Adipose tissue (tissue), 3 donors: ENCODE results near the gene TMEM144. TPM values are rescaled to one million over a fixed set of nuclear protein-coding genes. Genes with fewer than 3 reads are reported as not detected.
"Not testable (repeated sequence)": the region's sequence is repeated elsewhere in the genome, so short reads cannot be mapped to it uniquely, and the experiment has no call there.

ENCODE experiments used
- H3K27ac ChIP-seq: one replicate; pipeline ENCODE4 v1.5.1; 2013; ENCODE audit warnings: low read depth, low read length
- WGBS, 3 donors: extraction: QIAGEN DNeasy Blood & Tissue Kit; methylation state at CpG; one replicate each; pipeline ENCODE4 v1.1.7; 2013; 5-methylcytosine and 5-hydroxymethylcytosine counted together
- polyA plus RNA-seq, 3 donors: library from polyadenylated mRNA; stranded (reverse); fragments of 200-250 nt; gene quantifications; one replicate each; pipeline ENCODE4 v1.2.3, GENCODE V29; 2013
- donor health status: healthy with polysubstance abuse.
- donor health status: Bipolar disorder and iron deficiency.
- donor health status: healthy.

Gene TMEM144
- polyA plus RNA-seq, 3 donors: 1.9 to 4.2 (median 2.9) TPM

DNA sequence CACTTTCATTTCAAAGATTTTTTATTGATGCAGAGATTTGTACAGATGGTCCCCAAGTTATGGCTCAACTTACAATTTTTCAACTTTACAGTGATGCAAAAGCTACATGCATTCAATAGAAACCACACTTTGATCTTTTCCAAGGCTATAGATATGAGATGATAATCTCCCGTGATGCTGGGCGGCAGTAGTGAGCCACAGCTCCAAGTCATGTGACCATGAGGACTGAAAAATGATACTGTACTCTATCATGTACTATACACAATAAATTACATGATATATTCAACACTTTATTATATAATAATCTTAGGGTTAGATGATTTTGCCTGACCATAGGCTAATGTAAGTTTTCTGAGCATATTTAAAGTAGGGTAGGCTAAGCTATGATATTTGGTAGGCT lies 23.5 kb upstream of the TMEM144 start:
- no peak overlapping the region for H3K27ac ChIP-seq
- 33 to 81% (median 69%) methylated on average over 2 of the region's 2 CpGs for WGBS, 3 donors

DNA sequence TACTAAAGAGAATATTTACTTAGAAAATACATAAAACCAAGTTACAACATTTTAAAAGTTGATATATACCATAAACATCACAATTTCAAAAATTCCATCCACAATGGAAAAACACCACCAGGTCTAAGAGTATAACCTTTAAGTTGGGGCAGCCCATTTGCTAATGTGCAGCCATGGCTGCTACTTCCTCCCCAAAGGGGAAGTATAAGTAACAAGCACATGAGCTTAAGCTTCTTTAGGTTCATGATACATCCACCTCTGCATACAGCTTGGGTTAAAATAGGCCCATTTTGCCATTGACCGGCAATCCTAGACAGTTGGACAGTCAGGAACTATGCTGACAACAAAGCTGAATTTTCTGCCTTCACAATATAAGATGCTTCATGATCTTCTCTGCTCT lies 20.9 kb upstream of the TMEM144 start:
- no peak overlapping the region for H3K27ac ChIP-seq
- WGBS, 3 donors: 100% methylated on average over 1 of the region's 1 CpG

DNA sequence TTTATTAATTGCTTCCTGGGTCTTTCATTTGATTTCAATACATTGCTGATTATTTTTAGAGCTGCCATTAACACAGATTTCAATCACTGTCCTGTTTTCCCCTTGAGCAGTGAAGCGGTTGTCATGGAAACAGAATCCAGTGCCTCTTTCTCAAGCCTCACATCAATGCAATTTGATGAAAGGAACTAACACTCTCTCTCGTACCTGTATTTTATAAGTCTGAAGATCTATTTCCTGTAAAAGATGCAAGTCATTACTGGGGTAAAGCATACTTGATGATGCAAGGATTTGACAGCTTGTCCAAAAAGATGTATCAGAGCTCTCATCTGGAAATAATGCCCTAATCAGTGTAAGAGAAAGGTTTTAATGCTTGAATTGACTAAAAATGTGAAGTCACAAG lies 19.6 kb upstream of the TMEM144 start:
- WGBS, 3 donors: 74 to 78% (median 76%) methylated on average over 2 of the region's 2 CpGs

DNA sequence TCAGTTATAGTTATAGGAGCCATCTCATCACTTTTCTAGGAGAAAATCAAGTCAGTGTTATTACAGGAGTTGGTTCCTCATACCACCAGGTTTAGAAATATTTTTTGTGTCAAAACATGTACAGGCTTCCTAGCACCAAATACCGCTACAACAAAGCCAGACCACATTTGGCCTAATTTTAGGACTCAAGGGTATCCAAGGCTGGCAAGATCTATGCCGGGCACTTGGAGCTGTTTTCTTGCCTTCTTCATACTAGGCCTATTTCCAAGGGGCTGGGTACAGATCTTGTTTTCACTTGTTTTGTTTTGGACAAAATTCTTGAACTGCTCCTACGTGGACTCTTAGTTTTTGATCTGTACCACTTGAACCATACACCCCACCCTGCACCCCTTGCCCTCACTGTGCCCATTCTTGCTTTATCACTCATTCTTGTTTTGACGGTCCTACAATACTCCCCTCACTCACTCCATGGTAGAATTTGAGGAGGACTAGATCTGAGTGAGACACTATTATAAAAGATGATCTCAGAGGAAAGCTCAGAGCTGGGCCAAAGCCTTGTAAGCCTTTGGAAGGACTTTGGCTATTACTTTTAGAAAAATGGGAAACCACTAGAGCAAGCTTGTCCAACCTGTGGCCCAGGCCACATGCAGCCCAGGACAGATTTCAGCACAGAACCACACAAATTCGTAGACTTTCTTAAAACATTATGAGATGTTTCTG lies 17.7 kb upstream of the TMEM144 start:
- H3K27ac ChIP-seq: no peak overlapping the region
- 76 to 86% (median 84%) methylated on average over 5 of the region's 5 CpGs for WGBS, 3 donors

More for the DNA sequence above, 19.6 kb upstream of the TMEM144 start:
- no peak overlapping the region for H3K27ac ChIP-seq

DNA sequence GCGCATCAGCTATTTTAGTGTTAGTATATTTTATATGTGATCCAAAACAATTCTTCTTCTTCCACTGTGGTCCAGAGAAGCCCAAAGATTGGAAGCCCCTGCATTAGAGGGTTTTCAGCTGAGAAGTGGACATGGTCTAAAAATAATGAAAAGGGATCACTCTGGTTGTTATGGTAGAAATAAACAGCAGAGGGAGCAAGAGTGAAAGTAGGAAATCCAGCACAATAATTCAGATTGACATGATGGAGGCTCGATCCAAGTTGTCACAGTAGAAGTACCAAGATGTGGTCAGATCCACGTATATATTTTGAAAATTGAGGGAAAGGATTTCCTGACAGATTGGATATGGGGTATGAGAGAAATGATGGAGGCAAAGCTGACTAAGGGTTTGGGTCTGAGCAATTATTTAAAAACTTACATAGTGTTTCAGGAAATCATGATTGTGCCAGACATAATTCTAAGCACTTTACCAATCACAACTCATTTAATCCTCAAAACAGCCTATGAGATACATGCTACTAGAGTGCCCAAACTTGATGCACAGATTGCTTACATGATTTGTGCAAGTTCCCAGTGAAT lies 17.0 kb upstream of the TMEM144 start:
- WGBS, 3 donors: 32 to 39% (median 37%) methylated on average over 3 of the region's 3 CpGs
- H3K27ac ChIP-seq: no peak overlapping the region

DNA sequence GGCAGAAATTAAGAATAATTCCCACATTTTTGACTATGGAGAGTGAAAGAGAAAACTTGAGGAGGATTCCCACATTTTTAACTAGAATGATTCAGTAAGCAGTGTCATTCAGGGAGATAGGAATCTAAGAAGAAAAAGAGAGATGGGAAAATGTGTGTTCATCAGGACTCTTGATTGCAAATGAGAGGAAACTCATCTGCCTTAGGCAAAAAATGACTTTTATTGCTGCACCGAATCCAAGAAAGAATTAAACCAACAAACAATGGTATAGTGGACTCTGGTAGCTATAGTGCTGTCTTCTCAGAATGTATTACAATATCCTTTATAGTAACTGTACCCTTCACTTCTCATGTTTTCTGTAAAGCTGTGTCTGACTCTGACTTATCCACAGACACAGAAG lies 15.0 kb upstream of the TMEM144 start:
- whole genome bisulfite sequencing, 3 donors: 88 to 93% (median 90%) methylated on average over 1 of the region's 1 CpG
- H3K27ac ChIP-seq: no peak overlapping the region

DNA sequence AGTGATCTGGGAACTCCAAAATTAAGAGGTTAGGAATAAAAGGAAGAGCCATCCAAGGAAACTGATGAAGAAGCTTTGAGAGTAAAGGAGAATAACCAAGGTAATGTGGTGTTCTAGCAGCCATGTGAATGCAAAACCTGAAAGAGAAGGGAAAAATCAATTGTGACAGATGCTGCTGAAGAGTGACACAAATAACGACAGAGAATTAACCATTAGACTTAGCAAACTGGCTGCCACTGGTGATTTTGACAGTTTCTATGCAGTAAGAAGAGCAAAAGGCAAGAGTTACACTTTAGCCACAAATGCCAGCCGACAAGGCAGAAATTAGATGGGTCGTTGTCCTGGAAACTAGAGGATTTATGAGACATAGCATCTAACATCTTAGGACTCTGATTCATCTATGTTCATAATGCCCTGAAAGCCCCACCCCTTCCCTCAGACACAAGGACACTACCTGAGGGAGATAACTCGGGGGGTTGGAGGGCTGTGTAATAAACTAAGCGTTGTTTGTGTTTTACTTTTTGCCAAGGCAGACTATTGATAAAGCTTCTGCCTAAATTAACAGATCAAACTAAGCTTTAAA lies 13.0 kb upstream of the TMEM144 start:
- WGBS, 3 donors: 66 to 94% (median 90%) methylated on average over 5 of the region's 5 CpGs
- no peak overlapping the region for H3K27ac ChIP-seq

DNA sequence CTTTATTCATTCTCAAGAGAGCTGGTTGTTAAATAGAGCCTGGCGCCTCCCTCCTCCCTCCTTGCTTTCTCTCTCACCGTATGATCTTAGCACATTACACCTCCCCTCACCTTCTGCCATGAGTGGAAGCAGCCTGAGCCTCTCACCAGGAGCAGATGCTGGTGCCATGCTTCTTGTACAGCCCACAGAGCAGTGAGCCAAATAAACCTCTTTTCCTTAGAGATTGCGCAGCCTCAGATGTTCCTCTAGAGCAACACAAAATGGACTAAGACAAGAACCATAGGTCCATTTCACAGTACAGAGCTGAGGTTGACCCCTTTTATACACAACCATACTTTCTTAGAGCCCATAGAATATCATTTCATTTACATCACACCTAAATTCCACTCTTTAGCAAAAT lies 10.1 kb upstream of the TMEM144 start:
- H3K27ac ChIP-seq: no peak overlapping the region
- WGBS, 3 donors: 88 to 97% (median 92%) methylated on average over 3 of the region's 3 CpGs

DNA sequence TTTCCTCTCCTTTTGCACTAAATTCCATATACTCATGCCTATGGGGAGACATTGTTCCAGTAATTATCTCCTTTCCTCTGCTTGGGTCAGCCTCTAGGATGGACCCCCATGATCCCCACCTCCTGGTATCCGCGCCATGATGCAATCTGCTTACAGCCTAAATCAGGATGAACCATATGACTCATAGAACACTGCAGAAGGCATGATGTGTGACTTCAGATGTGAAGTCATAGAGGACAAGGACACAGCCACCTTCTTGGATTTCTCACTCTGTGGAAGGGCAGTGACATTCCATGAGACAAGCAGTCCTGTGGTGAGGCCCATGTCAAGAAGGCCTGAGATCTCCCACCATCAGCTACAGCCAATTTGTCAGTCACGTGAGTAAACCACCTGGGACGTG lies 9.0 kb upstream of the TMEM144 start:
- H3K27ac ChIP-seq: no peak overlapping the region
- WGBS, 3 donors: 95 to 97% (median 97%) methylated on average over 4 of the region's 4 CpGs

DNA sequence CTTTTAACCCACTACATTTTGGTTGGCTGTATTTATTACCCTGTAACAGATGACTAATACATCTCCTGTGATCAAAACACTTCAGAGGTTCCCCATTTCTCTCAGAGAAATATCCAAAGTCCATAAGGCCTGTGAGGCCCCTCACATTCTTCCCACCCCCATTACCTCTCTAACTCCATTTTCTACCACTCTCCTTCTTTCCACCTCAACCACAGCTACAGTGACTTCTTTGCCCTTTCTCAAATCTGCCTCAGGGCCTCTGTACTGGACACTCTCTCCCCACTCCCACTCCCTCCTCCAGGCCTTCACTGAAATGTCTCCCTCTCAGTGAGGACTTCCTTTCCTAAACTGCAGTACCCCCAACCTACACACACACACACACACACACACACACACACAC lies 8.4 kb upstream of the TMEM144 start:
- H3K27ac ChIP-seq: no peak overlapping the region

DNA sequence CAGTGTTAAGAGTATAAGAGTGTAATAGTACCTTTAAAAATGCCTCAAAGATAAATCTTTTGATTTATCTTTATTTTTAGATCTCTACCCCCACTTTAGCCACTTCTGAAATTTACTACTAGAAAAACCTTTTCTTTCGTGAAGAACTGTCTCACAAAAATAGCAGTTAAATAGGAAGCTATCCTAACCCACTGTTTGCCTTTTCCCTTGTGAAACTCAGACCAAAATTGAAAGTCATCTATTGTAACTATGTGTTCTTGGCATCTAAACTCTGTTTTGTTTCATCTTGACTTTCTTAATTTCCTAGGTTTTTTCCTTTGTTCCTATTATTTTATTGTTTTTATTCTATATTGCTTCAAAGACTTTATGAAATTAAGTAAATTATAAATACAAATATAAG lies 7.8 kb upstream of the TMEM144 start:
- no peak overlapping the region for H3K27ac ChIP-seq
- WGBS, 3 donors: 19 to 81% (median 22%) methylated on average over 1 of the region's 1 CpG

DNA sequence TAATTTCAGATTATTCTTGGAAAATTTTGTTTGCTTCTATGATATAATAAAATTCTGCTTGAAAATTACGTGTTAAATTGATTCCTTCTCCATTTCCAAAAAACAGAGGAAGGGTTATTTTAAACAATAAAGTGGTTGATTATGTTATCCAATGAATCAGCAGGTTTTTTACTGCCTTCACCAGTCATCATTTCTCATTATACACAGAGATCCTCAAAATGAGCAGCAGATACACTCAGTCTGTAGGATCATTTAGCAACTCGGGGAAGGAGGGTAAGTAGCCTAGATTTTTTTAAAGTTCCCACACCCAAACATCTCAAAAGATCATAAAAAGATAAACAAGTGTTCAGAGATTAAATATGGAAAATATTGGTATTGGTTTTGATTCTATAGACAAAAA lies 6.8 kb upstream of the TMEM144 start:
- H3K27ac ChIP-seq: no peak overlapping the region
- 59 to 86% (median 60%) methylated on average over 2 of the region's 2 CpGs for WGBS, 3 donors

DNA sequence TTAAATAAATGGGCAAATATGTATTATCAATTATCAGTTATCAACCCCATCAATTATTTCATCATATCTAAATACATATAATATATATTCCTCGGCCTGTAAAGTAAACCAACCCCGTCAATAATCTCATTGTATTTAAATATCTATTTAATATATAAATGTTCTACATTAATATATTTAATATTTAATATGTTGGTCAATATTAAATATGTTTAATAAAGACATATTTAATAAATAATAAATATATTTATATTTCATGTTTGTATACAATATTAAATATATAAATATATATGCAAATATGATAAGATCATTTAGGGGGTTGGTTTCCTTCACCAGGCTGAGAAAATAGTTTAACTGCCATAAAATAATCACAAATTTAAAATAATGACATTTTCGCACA lies 6.4 kb upstream of the TMEM144 start:
- WGBS, 3 donors: 97 to 99% (median 97%) methylated on average over 3 of the region's 3 CpGs
- H3K27ac ChIP-seq: no peak overlapping the region

DNA sequence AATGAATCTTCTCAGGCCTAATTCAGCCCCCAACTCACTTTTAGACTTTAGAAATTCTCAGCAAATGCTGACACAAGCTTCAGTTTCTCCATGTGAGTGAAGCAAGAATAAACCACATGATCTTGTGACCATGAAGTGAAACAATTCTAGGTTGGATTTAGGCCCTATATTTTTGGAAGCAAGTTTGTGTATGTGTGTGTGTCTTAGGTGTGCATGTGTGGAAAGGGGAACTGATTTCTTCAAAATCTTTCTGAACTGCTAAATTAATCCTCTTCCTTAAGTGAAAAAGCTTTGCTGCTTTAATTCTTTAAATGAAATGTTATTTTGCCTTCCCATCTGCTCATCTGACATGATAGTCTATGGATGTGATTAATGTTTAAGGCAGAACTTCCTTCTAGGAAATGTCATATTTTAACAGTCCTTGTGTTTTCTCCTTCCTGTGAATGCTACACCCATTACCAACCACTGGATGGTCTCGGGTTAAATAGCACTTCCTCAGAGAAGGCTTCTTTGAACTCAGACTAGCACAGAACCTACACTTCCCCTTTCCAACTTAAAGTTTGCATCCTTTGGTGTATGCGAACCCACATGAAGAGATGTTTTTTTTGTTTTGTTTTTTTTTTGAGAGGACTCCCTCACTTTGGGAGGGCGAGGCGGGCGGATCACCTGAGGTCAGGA lies 1.2 kb upstream of the TMEM144 start:
- 54 to 85% (median 64%) methylated on average over 5 of the region's 5 CpGs for WGBS, 3 donors
- no peak overlapping the region for H3K27ac ChIP-seq

DNA sequence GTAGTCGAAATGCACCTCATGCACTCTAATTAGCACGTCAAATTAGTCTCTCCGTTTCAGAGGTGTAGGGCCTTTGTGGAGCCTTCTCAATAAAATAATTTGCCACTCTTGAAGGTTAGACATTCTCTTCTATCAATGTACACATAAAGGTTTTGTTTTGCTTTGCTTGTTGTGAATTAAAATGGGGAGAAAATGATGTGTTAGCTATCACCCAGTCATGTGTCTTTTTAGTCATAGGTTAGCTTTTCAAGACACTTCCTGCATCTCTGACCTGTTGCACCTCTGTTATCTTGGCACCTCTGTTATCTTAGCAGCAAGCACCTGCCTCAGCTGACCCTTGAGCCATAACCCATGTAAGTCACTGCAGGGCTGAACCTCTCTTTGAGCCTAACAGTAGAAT lies 936 bp downstream of the TMEM144 start:
- H3K27ac ChIP-seq: no peak overlapping the region
- WGBS, 3 donors: 16 to 50% (median 32%) methylated on average over 3 of the region's 3 CpGs

DNA sequence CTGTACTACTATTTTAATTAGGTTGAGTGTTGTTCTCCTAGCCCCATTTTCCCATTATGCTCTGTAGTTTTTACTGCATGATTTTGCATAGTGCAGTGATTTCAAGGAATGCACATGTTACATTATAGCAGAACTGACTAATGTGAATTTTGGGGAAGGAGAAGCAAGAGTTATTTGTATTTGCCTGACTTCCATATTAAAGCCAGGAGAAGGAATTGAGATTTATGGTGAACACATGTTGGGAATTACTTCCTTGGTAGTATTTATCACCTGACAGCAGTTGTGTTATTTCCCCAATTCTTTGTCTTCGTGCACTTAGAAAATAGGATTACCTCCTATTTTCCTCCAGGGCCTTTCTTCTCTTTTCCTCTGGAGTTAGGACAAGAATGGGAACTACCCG lies 3.2 kb downstream of the TMEM144 start:
- H3K27ac ChIP-seq: no peak overlapping the region
- 78 to 93% (median 89%) methylated on average over 2 of the region's 2 CpGs for WGBS, 3 donors

DNA sequence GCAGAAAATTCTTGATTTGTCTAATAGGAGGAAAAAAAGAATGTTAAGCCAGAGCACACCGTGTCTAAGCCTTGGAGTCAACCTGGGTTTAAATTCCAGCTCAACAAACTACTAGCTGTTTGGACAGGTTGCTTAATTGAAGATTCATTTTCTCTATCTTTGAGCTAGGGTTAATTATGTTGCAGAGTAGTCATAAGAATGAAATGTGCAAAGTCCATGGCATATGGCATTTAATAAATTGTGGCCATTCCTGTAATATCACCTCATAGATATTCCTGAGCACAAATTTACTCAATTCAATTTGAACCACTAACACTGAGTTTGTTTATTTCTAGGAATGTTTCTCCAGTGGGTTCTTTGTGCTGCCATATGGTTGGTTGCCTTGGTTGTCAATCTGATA lies 4.6 kb downstream of the TMEM144 start:
- 87 to 100% (median 97%) methylated on average over 1 of the region's 1 CpG for WGBS, 3 donors
- no peak overlapping the region for H3K27ac ChIP-seq

DNA sequence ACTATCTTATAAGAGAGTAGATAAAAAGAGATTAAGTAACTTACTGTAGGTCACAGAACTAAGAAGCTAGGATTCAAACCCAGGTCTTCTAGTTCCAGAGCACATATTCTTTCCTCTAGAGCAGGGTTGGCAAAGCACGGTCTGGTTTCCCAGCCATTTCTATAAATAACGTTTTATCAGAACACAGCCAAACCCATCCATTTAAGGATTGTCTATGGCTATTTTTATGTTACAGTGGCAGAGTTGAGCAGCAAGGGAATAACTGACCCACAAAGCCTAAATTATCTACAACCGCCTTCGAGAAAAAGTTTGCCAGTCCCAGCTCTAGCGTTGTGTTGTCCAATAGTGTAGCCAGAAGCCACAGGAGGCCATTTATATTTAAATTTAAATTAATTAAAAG lies 7.5 kb downstream of the TMEM144 start:
- H3K27ac ChIP-seq: no peak overlapping the region
- WGBS, 3 donors: 76 to 87% (median 85%) methylated on average over 5 of the region's 5 CpGs

DNA sequence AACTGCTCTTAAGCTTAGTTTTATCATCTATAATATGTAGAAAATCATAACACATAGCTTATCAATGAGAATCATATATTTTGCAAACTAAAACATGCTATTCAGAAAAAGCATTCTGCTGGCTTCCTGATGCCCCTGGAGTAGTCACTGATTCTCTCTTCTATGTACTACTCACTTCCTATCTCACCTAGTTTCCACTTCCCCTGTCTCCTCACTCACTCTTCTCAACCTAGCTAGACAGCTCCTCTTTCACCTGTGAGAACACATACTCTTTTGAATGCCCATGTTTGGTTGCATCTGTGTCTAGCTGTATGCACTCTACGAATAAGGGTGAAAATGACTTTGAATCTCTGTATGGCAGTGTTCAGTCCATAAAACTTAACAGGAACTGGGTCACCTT lies 9.3 kb downstream of the TMEM144 start:
- 85 to 91% (median 89%) methylated on average over 1 of the region's 1 CpG for WGBS, 3 donors
- H3K27ac ChIP-seq: no peak overlapping the region

DNA sequence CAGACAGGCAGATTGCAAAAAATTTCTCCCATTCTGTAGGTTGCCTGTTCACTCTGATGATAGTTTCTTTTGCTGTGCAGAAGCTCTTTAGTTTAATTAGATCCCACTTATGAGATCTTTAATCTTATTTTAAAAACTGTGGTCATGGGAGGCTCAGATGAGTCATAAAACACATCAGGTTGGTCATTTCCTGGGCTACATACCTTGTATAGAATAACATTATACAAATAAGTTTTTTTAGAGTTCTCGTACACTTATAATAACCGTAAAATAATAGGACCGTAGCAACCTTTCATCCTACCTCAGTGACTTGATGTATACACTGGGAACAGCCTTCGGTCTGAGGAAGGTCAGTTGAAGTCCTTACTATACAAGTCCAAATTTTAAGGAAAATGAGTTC lies 14.0 kb downstream of the TMEM144 start:
- WGBS, 3 donors: 96 to 98% (median 98%) methylated on average over 4 of the region's 4 CpGs
- H3K27ac ChIP-seq: not testable (repeated sequence)
